GM18868 (cell line): ENCODE data around the gene CD164L2.
"Not testable (repeated sequence)": the region's sequence is repeated elsewhere in the genome, so short reads cannot be mapped to it uniquely, and the experiment has no call there.

Experiments
- ATAC-seq: cut with Tn5 transposase; IDR thresholded peaks from one replicate; pipeline ENCODE4 v1.9.1; 2021; ENCODE audit warnings: mild to moderate bottlenecking, moderate library complexity; ENCODE audit not compliant: unreplicated experiment

Gene CD164L2

DNA sequence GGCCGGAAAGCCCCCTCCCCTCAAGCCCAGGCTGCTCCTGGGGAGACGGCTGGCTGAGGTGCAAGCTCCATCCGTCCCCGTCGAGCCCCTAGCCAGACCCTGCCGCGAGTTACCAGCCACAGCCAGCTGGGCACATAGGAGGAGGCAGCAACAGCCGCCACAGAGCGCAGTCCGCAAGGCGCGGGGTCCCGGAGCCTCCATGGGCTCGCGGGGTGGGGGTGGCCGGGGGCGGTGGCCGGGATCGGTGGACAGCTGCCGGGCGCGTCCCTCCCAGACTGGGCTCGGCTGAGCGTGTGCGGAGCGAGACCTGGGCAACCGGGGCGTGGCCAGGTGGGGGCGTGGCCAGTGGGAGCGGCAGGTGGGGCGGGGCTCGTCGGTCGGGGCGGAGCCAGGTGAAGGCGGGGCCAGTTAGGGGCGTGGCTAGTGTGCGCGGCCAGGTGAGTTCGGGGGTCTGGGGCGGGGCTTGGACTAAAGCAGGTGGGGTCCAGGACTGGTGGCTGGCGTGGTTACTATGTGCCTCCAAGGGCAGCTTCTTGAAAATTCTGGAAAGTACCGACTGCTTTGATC lies at the start of gene CD164L2:
Gene CD164L2, minus strand, starts transcription at position 295 of the 567 bp plus-strand sequence. Its CDS starts 94 bp downstream, at position 201.
- ATAC-seq = no peak

DNA sequence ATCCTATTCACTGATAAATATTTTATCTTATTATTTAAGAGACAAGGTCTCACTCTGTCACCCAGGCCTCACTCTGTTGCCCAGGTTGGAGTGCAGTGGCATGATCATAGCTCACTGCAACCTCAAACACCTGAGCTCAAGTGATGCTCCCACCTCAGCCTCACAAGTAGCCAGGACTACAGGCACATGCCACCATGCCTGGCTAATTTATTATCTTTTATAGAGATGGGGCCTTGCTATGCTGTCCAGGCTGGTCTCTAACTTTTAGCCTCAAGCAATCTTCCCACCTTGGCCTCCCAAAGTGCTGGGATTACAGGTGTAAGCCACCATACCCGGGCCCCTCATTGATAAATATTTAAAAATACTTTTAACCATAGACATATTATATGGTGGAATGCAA lies 49.6 kb upstream of the CD164L2 start:
- not testable (repeated sequence) for ATAC-seq

DNA sequence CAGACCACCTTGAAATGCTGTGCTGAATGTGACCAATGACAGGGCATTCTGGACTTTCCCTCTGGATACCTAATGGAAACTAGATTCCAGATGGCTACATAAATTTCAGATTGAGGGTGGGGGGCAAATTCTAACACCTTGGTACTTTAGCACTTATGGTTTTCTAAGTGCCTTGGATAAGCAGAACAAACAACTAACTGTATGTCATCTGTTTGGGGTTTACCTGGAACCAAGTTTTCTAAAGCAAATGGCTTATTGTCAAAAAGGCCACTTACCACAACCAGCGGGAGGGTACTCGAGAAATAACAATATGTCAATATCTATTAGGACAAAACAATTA lies 48.4 kb upstream of the CD164L2 start:
- no peak for ATAC-seq

DNA sequence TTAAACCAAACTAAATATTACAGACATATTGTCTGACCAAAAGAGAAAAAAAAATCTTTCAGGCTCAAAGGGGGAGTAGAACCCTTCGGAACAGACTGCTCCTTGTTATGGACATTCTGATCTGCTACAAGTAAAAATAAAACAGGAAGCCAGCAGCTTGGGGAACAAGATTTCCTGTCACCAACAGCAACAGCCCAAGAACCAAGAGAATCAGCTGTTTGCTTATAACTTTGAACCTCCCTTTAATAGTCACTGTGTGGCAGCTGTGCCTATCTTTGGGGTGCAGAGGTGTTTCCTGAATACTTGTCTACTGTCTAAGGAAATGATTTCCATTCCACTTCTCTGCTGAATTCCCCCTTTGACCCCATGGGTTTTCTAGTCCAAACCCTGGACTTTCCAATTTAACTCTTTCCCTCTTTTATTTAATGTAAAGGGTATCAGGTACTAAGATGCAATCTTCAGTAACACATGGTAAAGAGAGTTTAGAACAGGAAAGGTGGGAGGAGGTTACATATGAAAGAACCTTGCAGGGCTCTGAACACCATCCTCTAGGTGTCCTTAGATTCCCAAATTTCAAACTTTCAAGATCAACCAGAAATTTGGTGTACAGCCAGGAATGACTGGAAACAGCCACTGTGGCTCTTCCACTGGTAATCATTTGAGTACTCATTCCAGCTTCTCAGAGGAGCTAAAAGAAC lies 47.9 kb upstream of the CD164L2 start:
- no peak for ATAC-seq

DNA sequence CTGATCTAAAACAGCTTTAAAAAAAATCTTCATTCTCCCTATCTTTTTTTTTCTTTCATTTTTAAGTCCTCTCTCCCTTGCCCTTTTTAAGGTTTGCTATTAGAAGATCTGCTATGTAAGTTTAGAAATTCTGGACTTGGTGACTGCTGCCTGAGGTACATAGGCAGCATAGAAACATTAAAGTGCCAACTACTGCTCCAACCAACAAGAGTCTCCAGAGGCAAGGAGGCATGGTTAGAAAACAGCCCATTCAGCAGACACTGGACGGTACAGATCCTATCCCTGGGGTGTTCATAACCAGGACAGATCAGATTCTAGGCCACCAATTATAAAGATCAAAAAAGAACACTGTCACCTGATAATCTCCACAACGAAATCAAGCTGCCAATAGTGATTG lies 45.9 kb upstream of the CD164L2 start:
- no peak for ATAC-seq

DNA sequence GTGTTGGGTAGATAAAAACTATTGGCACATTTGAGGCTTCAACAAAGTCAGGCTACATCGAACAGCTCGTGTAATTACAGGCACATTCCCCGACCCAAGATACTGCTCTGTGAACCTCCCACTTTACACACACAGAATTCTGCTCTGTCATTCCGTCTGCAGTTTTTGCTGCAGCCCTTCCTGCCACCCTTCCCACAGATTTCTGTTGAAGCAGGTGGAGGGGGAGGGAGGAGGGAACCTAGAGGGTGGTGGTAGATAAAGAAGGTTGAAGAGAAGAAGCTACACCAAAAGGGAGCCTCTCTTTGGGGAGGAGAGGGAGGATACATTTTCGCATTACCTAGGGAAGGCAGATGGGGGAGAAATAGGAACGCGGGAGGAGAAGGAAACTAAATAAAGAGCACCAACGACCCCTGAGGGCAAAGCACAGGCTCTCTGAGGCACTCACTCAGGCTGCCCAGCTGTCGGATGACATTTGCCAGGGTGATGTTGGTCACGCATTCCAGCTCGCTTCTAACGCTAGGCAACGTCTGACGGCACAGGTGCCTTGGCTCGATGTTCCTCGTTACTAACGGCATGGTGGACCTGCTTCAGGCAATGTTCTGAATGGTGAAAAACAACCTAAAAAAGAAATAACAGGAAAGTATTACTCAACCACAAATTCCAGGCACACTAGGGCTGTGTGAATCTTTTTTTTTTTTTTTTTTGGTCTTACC lies 45.3 kb upstream of the CD164L2 start:
- ATAC-seq = no peak

DNA sequence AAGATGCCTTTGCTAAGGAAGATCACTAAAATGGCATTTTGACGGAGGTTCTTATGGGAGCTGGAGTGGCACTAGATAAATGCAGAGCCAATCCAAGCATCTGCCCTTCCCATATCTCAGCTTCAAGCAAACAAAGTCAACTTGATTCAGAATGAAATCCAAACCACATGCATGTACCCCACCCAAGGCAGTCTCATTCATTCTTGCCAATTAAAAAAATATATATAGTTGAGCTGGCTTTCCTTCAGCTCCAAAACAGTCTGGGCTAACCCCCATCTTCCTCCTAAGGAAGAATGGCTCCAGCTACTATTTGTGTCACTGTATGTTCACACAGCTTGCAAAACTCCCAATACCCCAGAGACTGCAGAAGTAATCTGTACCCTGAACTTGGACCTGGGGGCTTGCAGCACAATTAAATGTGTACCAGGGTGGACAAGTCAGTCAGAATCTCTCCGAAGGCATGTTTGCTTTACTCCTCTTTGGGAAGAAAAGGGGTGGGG lies 44.7 kb upstream of the CD164L2 start:
- ATAC-seq = no peak

DNA sequence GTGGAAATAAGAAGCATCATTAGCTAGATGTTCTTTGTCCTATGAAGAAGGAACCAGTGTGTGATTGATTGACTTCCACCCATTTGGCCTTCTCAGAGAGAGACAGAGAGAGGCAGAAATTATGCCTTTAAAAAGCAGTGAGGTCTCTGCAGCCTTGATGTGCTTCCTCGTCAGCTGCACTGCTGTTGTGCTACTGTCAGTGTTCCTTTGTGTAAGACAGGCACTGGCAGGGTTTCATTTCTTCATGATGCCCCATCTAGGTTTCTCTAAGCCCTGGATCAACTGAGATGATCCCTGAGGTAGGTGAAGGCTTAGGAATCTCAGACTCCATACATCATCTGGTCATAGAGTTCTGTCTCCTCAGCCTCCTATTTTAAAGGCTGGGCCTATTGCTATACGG lies 44.2 kb upstream of the CD164L2 start:
- no peak for ATAC-seq

DNA sequence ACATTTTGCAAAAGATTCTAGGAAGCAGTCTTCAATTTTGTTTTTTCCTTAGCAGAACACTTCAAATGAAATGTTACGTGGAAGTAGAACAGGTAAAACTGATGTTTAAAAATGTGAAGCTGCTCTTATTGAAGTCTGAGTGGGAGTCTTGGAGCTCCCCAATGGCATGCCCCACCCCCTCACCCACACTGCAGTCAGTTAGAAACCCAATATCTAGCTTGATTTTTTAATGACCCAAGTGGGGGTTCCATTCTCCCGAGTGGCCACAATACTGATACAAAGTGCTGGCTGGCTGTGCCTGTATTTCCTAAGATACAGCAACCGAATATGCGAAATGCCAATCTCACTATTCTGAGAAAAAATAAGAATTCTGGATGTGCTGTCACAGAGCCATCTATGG lies 40.6 kb upstream of the CD164L2 start:
- no peak for ATAC-seq

DNA sequence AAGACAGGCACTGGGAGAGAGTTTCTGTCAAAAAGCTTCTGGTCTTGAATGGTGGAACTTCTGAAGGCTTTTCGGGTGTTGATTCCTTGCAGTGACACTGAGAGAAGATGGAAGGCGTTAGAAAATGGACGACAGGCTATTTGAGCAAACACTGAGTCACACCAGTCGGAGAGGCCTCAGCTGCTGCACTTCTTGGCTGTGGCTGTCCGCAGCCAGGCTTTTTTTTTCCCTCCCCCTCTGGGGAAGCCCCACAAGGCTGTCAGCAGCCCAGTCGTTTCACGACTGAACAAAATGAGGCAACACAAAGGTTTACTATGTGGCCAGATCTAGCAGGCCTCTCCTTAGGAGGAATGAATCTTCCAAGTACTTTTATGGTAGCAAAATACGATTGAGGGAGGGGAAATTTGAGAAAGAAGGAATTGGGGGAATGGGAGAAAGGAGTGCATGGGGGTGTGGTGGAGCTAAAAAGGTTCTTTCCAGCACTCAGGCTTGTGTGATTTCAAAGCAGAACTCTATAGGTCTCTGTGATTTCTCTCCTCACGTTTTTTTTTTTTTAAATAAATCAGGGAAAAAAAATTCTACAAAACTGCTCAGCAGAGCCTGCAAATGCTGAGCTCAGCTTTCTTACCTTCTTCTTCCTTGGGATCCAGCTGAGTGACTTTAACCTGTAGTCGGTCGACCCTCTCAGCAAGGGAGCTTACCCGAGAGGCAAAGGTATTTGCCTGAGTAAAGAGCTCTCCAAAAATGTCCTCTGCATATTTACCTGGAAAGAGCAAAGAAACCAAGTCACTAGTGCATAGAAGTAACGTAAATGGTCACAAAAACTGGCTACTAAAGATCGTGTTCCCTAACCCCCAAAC lies 35.4 kb upstream of the CD164L2 start:
- peak; percentile 49 for ATAC-seq

DNA sequence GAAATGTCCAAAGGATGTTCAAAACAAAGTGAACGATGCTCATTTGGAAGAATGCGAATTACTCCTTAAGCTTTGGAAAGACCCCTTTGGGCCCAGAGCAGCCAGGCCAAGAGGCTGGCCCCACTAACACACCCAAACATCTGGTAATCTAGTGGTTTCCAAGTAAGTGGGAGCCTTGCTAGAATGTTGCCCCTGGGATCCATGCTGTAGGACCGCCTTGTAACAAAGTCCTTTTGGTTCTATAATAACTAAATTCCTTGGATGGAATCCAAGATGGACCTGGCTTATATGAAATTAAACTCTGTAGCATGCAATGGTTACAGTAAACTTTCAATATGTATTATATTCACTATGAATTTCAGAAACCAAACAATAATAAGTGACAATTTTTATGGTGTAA lies 34.6 kb upstream of the CD164L2 start:
- no peak for ATAC-seq

DNA sequence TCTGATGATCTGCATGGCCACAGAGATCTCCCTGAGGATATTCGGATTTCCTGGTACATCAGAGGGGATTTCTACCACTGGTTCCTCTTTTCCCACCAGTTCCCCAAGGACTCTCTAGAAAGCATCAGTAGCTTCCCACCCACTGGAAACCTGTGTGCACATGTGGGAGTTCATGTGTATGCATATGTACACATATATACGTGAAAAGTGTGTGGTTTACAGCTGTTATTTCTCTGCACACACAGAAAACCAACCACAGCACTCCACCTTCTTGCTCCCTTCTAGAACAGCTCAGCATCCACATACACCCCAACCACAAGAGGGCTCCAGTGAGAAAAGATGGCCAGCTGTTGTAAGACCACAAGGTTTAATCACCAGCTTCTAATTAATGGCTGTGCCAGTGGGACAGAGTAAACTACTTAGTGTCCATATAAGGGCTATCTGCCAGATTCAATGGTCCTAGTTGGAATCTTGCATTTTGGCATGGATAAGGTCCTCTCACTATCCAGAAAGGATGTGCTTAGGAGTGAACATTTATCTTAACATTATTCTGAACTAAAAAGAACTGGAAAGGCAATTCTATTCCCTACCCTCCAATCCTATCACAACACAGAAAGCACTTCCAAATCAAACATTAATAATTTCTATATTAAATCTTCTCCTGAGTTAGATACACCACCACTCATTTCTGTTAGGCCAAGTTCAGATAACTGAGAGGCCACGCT lies 33.4 kb upstream of the CD164L2 start:
- ATAC-seq = no peak

DNA sequence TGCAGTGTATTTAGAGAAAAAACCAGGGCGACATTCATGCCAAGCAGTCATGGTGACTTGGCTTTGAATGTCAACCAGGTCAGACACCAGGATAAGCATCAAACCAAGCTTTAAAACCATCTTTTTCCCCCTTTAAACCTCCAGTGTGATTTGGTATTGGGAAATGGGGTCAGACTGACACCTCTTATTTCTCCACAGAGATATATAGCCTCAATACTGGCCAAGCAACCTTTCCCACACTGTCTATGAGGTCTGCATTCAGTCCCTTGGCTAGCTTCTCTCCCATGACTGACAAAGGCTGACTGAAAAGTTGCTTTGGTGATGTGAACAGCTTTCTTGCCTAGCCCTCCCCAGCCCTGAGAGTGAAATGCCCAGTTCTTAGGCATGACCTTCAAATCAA lies 31.0 kb upstream of the CD164L2 start:
- no peak for ATAC-seq

DNA sequence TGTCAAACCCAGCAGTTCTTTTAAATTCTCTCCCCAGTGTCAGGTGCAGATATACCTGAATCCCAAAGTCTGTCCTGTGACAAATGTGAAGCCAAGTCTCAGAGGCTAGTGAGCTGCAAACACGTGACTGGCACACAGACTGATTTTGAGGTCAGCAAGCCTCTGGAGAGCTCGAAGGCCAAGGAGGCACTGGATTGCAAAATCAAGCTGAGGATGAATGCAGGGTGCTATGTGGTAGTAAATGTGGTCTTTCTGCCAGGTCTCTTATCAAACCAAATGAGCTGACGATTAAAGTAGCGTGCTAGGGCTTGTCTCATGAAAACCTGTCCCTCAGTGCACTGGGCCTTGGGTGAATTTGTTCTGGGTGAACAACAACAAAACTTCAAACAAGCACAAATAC lies 29.9 kb upstream of the CD164L2 start:
- ATAC-seq = no peak

DNA sequence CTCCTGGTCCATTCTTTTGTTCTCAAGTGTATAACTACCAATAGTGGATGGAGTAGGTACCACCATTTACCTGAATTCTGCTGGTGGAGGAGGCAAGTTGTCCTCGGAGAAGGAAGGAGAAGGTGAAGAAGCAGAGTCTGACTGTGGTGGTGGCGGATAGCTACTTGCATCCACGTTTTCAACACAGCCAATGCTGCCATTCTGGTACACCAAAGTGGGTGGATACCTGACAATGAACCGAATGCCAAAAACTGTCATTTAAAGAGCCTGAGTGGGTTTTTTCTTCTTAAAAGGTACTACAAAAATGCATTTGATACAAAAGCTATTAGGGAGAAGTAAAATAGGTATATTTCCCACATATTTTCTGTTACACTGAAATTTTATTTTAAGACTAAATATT lies 29.4 kb upstream of the CD164L2 start:
- ATAC-seq = no peak

DNA sequence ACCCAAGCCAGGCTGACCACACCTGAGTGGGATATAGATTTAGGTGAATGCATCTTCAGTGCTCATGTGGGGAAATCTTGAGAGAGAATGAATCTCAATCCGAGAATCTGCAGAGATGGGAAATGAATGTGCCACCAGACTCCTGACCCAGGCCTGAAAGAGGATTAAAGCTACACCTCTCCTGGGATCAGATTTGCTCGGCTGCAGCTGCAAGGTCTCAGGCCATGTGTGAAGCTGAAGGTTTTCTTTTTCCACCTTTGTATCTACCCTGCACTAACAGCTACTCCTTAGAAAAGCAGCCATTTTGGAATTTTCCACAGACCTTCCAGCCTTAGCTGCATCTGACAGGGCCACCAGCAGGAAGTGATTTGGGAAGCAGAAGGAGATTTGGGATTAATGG lies 27.6 kb upstream of the CD164L2 start:
- no peak for ATAC-seq

DNA sequence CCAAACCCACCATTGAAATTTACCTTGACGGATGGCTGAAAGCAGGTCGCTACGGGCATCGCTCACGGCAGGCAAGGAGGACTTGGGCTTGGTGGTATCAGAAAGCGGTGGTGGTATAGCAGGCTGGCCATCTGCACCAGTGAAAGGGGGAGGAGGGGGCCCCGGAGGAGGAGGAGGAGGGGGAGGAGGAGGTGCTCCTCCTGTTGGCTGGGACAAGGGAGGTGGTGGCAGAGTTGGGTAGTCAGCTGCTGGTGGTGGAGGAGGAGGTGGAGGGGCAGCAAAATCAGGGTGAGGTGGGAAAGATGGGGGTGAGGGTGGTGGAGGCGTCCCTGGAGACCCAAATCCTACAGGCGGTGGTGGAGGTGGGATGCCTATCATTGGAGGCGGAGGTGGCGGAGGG lies 26.5 kb upstream of the CD164L2 start:
- no peak for ATAC-seq

DNA sequence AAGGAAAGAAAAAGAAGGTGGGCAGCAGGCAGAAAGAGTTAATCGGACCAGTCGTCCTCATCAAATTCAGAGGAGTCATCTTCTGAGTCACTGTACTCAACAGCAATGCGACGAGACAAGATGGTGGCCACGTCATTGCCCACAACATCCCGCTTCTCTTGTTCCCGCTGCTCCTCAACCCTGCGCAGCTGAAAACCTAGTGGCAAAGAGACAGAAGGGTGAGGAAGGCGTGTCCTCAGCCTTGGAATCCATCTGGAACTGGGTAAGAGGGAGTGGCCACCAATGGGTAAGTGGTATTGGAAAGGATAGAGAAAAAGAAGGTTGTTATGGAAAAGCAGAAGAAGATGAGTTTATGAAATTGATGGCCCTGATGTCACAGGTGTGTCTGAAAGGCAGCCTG lies 25.0 kb upstream of the CD164L2 start:
- no peak for ATAC-seq

DNA sequence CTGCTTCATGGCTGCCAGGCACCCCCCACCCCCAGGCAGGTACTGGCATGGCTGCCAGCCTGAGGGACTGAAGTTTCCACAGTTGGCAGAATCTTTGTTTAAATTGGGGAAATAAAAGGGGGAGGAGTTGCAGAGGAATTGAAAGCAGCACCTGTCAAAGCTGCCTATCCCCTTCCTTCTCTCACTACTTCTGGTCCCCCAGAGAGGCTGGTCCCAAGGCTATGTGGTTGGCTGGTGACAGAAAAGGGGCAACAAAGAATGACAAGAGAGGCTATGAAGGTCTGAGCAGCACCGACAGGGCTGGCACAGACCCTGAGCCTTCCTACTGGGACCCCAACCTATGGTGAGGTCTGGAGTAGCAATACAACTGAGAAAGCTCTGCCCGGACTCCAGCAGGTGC lies 23.7 kb upstream of the CD164L2 start:
- not testable (repeated sequence) for ATAC-seq

DNA sequence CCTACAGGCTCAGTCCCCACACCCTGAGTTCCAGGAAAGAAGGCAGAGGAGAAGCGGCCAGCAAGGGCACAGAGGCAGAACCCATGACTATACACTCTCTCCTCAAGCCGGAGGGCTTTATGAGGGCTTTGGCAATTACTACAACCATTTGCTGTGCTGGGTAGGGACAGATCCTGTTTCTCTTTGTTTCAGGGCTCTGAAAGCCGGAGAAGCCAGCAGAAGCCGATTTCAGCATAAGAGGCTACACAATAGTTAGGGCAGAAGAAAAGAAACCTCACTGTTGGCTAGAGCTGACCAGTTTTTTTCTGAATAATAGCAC lies 23.2 kb upstream of the CD164L2 start:
- no peak for ATAC-seq
